ENCODE measurements around the gene KCNH2.

GRCh38 chr7:150938566-150938965, 39.6 kb downstream of the KCNH2 start:
- TF ChIP-seq, protein P1, sequence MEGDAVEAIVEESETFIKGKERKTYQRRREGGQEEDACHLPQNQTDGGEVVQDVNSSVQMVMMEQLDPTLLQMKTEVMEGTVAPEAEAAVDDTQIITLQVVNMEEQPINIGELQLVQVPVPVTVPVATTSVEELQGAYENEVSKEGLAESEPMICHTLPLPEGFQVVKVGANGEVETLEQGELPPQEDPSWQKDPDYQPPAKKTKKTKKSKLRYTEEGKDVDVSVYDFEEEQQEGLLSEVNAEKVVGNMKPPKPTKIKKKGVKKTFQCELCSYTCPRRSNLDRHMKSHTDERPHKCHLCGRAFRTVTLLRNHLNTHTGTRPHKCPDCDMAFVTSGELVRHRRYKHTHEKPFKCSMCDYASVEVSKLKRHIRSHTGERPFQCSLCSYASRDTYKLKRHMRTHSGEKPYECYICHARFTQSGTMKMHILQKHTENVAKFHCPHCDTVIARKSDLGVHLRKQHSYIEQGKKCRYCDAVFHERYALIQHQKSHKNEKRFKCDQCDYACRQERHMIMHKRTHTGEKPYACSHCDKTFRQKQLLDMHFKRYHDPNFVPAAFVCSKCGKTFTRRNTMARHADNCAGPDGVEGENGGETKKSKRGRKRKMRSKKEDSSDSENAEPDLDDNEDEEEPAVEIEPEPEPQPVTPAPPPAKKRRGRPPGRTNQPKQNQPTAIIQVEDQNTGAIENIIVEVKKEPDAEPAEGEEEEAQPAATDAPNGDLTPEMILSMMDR (conservative IDR thresholded peaks at IDR 0.05 in 1 of 2, IDR thresholded peaks at IDR 0.05 in 1 of 2; ENCODE audit: extremely low read depth in 1 of 2, insufficient read depth in 1 of 2, low read depth in 1 of 2, low read length in 2 of 2), result no peak
- no peak for TF ChIP-seq EZH2 (IDR thresholded peaks at IDR 0.05; ENCODE audit: borderline replicate concordance, low read length)
